ENCODE data around the gene S100A14. TPM values are rescaled to one million over a fixed set of nuclear protein-coding genes. Genes with fewer than 3 reads are reported as not detected.

The S100A14 gene
- polyA plus RNA-seq, 1 donor: 437 TPM

- no peaks in the 10 kb centered on the region for H3K36me3 ChIP-seq (ENCODE audit: control insufficient read depth, insufficient read depth, low read length)
- WGBS (ENCODE audit: insufficient coverage, low lambda C conversion rate): no CpG with 5 or more reads among the region's 3 CpGs
Measured at GRCh38 chr1:153652805-153653500, 36.8 kb upstream of the S100A14 start.

GRCh38 chr1:153651771-153652170, 35.6 kb upstream of the S100A14 start:
- Histone ChIP-seq H3K4me1 (ENCODE audit: control insufficient read depth, insufficient read depth, low read length) (peaks cover 16% of the 10 kb centered on the region), H3K4me3 (ENCODE audit: low read length) (no peak overlapping the region), H3K36me3 (ENCODE audit: control insufficient read depth, insufficient read depth, low read length) (peaks cover 6% of the 10 kb centered on the region), H3K9me3 (ENCODE audit: control insufficient read depth, low read depth, low read length) (no peaks in the 10 kb centered on the region), H3K27ac (ENCODE audit: low read length) (no peak overlapping the region), H3K27me3 (ENCODE audit: control insufficient read depth, insufficient read depth, low read length) (no peaks in the 10 kb centered on the region)
- no peak for DNase-seq
- WGBS (ENCODE audit: insufficient coverage, low lambda C conversion rate): no CpG with 5 or more reads among the region's 1 CpG

More at GRCh38 chr1:153652805-153653500, 36.8 kb upstream of the S100A14 start:
- Histone ChIP-seq H3K27me3 (ENCODE audit: control insufficient read depth, insufficient read depth, low read length) (no peaks in the 10 kb centered on the region), H3K4me3 (ENCODE audit: low read length) (no peak overlapping the region), H3K9me3 (ENCODE audit: control insufficient read depth, low read depth, low read length) (no peaks in the 10 kb centered on the region), H3K4me1 (ENCODE audit: control insufficient read depth, insufficient read depth, low read length) (peaks cover 16% of the 10 kb centered on the region), H3K27ac (ENCODE audit: low read length) (no peak overlapping the region)
- peak; percentile 35 to 62 for DNase-seq

GRCh38 chr1:153649863-153650235, 33.7 kb upstream of the S100A14 start:
- H3K27me3 ChIP-seq (ENCODE audit: control insufficient read depth, insufficient read depth, low read length): no peaks in the 10 kb centered on the region
- no peak overlapping the region for H3K27ac ChIP-seq (ENCODE audit: low read length)
- no peak for DNase-seq
- H3K9me3 ChIP-seq (ENCODE audit: control insufficient read depth, low read depth, low read length): no peaks in the 10 kb centered on the region
- peaks cover 16% of the 10 kb centered on the region for H3K4me1 ChIP-seq (ENCODE audit: control insufficient read depth, insufficient read depth, low read length)
- no CpG with 5 or more reads among the region's 2 CpGs for WGBS (ENCODE audit: insufficient coverage, low lambda C conversion rate)
- H3K36me3 ChIP-seq (ENCODE audit: control insufficient read depth, insufficient read depth, low read length): peaks cover 25% of the 10 kb centered on the region
- H3K4me3 ChIP-seq (ENCODE audit: low read length): no peak overlapping the region

- H3K27ac ChIP-seq (ENCODE audit: low read length): no peak overlapping the region
- H3K9me3 ChIP-seq (ENCODE audit: control insufficient read depth, low read depth, low read length): no peaks in the 10 kb centered on the region
- no peaks in the 10 kb centered on the region for H3K27me3 ChIP-seq (ENCODE audit: control insufficient read depth, insufficient read depth, low read length)
- peaks cover 17% of the 10 kb centered on the region for H3K4me1 ChIP-seq (ENCODE audit: control insufficient read depth, insufficient read depth, low read length)
- H3K36me3 ChIP-seq (ENCODE audit: control insufficient read depth, insufficient read depth, low read length): peaks cover 29% of the 10 kb centered on the region
- DNase-seq: no peak
- WGBS (ENCODE audit: insufficient coverage, low lambda C conversion rate): no CpG with 5 or more reads among the region's 3 CpGs
- no peak overlapping the region for H3K4me3 ChIP-seq (ENCODE audit: low read length)
Measured at GRCh38 chr1:153649137-153649862, 33.2 kb upstream of the S100A14 start.

- no peaks in the 10 kb centered on the region for H3K27me3 ChIP-seq (ENCODE audit: control insufficient read depth, insufficient read depth, low read length)
- H3K36me3 ChIP-seq (ENCODE audit: control insufficient read depth, insufficient read depth, low read length): peaks cover 41% of the 10 kb centered on the region
- H3K4me1 ChIP-seq (ENCODE audit: control insufficient read depth, insufficient read depth, low read length): peaks cover 18% of the 10 kb centered on the region
- no peak overlapping the region for H3K4me3 ChIP-seq (ENCODE audit: low read length)
- H3K9me3 ChIP-seq (ENCODE audit: control insufficient read depth, low read depth, low read length): no peaks in the 10 kb centered on the region
- no CpG with 5 or more reads among the region's 10 CpGs for WGBS (ENCODE audit: insufficient coverage, low lambda C conversion rate)
- H3K27ac ChIP-seq (ENCODE audit: low read length): no peak overlapping the region
- DNase-seq: no peak
Measured at GRCh38 chr1:153648000-153648643, 32.0 kb upstream of the S100A14 start.

GRCh38 chr1:153647346-153647714, 31.2 kb upstream of the S100A14 start:
- Histone ChIP-seq H3K36me3 (ENCODE audit: control insufficient read depth, insufficient read depth, low read length) (peaks cover 47% of the 10 kb centered on the region), H3K4me1 (ENCODE audit: control insufficient read depth, insufficient read depth, low read length) (peaks cover 16% of the 10 kb centered on the region), H3K27ac (ENCODE audit: low read length) (no peak overlapping the region), H3K9me3 (ENCODE audit: control insufficient read depth, low read depth, low read length) (no peaks in the 10 kb centered on the region), H3K27me3 (ENCODE audit: control insufficient read depth, insufficient read depth, low read length) (no peaks in the 10 kb centered on the region), H3K4me3 (ENCODE audit: low read length) (no peak overlapping the region)
- WGBS (ENCODE audit: insufficient coverage, low lambda C conversion rate): no CpG with 5 or more reads among the region's 2 CpGs
- DNase-seq: no peak

GRCh38 chr1:153646672-153647345, 30.7 kb upstream of the S100A14 start:
- no peak for DNase-seq
- no peak overlapping the region for H3K4me3 ChIP-seq (ENCODE audit: low read length)
- no CpG with 5 or more reads among the region's 5 CpGs for WGBS (ENCODE audit: insufficient coverage, low lambda C conversion rate)
- H3K27ac ChIP-seq (ENCODE audit: low read length): no peak overlapping the region
- H3K9me3 ChIP-seq (ENCODE audit: control insufficient read depth, low read depth, low read length): no peaks in the 10 kb centered on the region
- H3K4me1 ChIP-seq (ENCODE audit: control insufficient read depth, insufficient read depth, low read length): peaks cover 16% of the 10 kb centered on the region
- H3K27me3 ChIP-seq (ENCODE audit: control insufficient read depth, insufficient read depth, low read length): no peaks in the 10 kb centered on the region
- H3K36me3 ChIP-seq (ENCODE audit: control insufficient read depth, insufficient read depth, low read length): peaks cover 53% of the 10 kb centered on the region

- peaks cover 10% of the 10 kb centered on the region for H3K4me1 ChIP-seq (ENCODE audit: control insufficient read depth, insufficient read depth, low read length)
- no peaks in the 10 kb centered on the region for H3K27me3 ChIP-seq (ENCODE audit: control insufficient read depth, insufficient read depth, low read length)
- peaks cover 83% of the 10 kb centered on the region for H3K36me3 ChIP-seq (ENCODE audit: control insufficient read depth, insufficient read depth, low read length)
- no peak overlapping the region for H3K4me3 ChIP-seq (ENCODE audit: low read length)
- no peak overlapping the region for H3K27ac ChIP-seq (ENCODE audit: low read length)
- H3K9me3 ChIP-seq (ENCODE audit: control insufficient read depth, low read depth, low read length): no peaks in the 10 kb centered on the region
- DNase-seq: peak in 1 of 2 donors; percentile 43
Measured at GRCh38 chr1:153643816-153644215, 27.7 kb upstream of the S100A14 start.

GRCh38 chr1:153643100-153643499, 27.0 kb upstream of the S100A14 start:
- Histone ChIP-seq H3K27me3 (ENCODE audit: control insufficient read depth, insufficient read depth, low read length) (no peaks in the 10 kb centered on the region), H3K4me3 (ENCODE audit: low read length) (no peak overlapping the region), H3K27ac (ENCODE audit: low read length) (no peak overlapping the region), H3K36me3 (ENCODE audit: control insufficient read depth, insufficient read depth, low read length) (peaks cover 89% of the 10 kb centered on the region), H3K4me1 (ENCODE audit: control insufficient read depth, insufficient read depth, low read length) (peaks cover 10% of the 10 kb centered on the region), H3K9me3 (ENCODE audit: control insufficient read depth, low read depth, low read length) (no peaks in the 10 kb centered on the region)
- DNase-seq: no peak
- no CpG with 5 or more reads among the region's 11 CpGs for WGBS (ENCODE audit: insufficient coverage, low lambda C conversion rate)

- Histone ChIP-seq H3K27me3 (ENCODE audit: control insufficient read depth, insufficient read depth, low read length) (no peaks in the 10 kb centered on the region), H3K4me3 (ENCODE audit: low read length) (no peak overlapping the region), H3K9me3 (ENCODE audit: control insufficient read depth, low read depth, low read length) (no peaks in the 10 kb centered on the region), H3K4me1 (ENCODE audit: control insufficient read depth, insufficient read depth, low read length) (peaks cover 10% of the 10 kb centered on the region), H3K36me3 (ENCODE audit: control insufficient read depth, insufficient read depth, low read length) (peaks cover 95% of the 10 kb centered on the region), H3K27ac (ENCODE audit: low read length) (no peak overlapping the region)
- no CpG with 5 or more reads among the region's 11 CpGs for WGBS (ENCODE audit: insufficient coverage, low lambda C conversion rate)
- DNase-seq: no peak
Measured at GRCh38 chr1:153642161-153642560, 26.0 kb upstream of the S100A14 start.

Data from large intestine (tissue), 3 donors.